Measurements from ENCODE around the gene KAT6B.

DNA sequence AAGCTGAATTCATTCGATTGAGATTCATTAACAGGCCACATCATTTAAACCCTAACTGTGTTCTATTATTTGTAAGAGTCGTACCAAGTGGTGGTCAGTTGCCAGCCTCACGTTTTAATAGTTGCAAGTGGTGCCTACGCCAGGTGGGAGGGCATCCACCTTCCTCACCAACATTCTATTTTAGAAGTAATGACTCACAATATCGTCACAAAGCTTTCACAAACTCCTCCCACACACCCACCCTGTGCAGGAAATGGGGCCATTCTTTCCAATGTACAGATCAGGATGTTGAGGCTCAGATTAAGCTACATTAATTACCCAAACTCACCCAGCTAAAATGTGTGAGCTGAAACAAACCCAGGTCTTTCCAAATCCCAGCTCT, 207.7 kb downstream of the KAT6B start:
- TF ChIP-seq, protein P1, sequence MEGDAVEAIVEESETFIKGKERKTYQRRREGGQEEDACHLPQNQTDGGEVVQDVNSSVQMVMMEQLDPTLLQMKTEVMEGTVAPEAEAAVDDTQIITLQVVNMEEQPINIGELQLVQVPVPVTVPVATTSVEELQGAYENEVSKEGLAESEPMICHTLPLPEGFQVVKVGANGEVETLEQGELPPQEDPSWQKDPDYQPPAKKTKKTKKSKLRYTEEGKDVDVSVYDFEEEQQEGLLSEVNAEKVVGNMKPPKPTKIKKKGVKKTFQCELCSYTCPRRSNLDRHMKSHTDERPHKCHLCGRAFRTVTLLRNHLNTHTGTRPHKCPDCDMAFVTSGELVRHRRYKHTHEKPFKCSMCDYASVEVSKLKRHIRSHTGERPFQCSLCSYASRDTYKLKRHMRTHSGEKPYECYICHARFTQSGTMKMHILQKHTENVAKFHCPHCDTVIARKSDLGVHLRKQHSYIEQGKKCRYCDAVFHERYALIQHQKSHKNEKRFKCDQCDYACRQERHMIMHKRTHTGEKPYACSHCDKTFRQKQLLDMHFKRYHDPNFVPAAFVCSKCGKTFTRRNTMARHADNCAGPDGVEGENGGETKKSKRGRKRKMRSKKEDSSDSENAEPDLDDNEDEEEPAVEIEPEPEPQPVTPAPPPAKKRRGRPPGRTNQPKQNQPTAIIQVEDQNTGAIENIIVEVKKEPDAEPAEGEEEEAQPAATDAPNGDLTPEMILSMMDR (IDR thresholded peaks at IDR 0.05) = no peak
- no peak for TF ChIP-seq POLR2A (IDR thresholded peaks at IDR 0.05)

Measured in uterus (tissue), 2 donors.